ENCODE results near the gene C11orf42.

C11orf42 gene

GRCh38 chr11:6234387-6235107 lies 29.2 kb downstream of the C11orf42 start, which contains the start of gene FHIP1B:
TSS of gene FHIP1B (minus strand) at chr11:6234636. CDS start at chr11:6224516, 10,120 bp downstream.
- DNase-seq: peak; percentile 96
- Histone ChIP-seq H3K36me3 (no peaks in the 10 kb centered on the region), H3K4me3 (ENCODE audit: low read depth, low read length) (peak within 1 kb of the TSS; percentile 86), H3K9me3 (no peaks in the 10 kb centered on the region), H3K4me1 (no peaks in the 10 kb centered on the region), H3K27me3 (no peaks in the 10 kb centered on the region)
- TF ChIP-seq CTCF (IDR thresholded peaks at IDR 0.05; ENCODE audit: low read depth, low read length): no peak

- H3K27me3 ChIP-seq: no peaks in the 10 kb centered on the region
- H3K4me1 ChIP-seq: no peaks in the 10 kb centered on the region
- no peaks in the 10 kb centered on the region for H3K36me3 ChIP-seq
- no peak for DNase-seq
- H3K9me3 ChIP-seq: no peaks in the 10 kb centered on the region
- no peak for TF ChIP-seq CTCF (IDR thresholded peaks at IDR 0.05; ENCODE audit: low read depth, low read length)
- H3K4me3 ChIP-seq (ENCODE audit: low read depth, low read length): no peak overlapping the region
Observed at GRCh38 chr11:6237266-6237665, 31.9 kb downstream of the C11orf42 start.

- no peak for TF ChIP-seq CTCF (IDR thresholded peaks at IDR 0.05; ENCODE audit: low read depth, low read length)
- Histone ChIP-seq H3K4me3 (ENCODE audit: low read depth, low read length) (no peak overlapping the region), H3K27me3 (no peaks in the 10 kb centered on the region)
Observed at GRCh38 chr11:6237761-6238302, 32.5 kb downstream of the C11orf42 start.

GRCh38 chr11:6238902-6239301 lies 33.5 kb downstream of the C11orf42 start, which contains the start of gene CNGA4:
TSS of gene CNGA4 (plus strand) at chr11:6239089. CDS start at chr11:6239207, 118 bp downstream.
- no peak within 1 kb of the TSS for H3K4me3 ChIP-seq (ENCODE audit: low read depth, low read length)
- H3K9me3 ChIP-seq: no peaks in the 10 kb centered on the region
- no peaks in the 10 kb centered on the region for H3K36me3 ChIP-seq
- H3K4me1 ChIP-seq: no peaks in the 10 kb centered on the region
- DNase-seq: no peak
- H3K27me3 ChIP-seq: no peaks in the 10 kb centered on the region
- no peak for TF ChIP-seq CTCF (IDR thresholded peaks at IDR 0.05; ENCODE audit: low read depth, low read length)

More at GRCh38 chr11:6237761-6238302, 32.5 kb downstream of the C11orf42 start:
- Histone ChIP-seq H3K4me1 (no peaks in the 10 kb centered on the region), H3K9me3 (no peaks in the 10 kb centered on the region), H3K36me3 (no peaks in the 10 kb centered on the region)
- no peak for DNase-seq

GRCh38 chr11:6240139-6240538 lies 34.8 kb downstream of the C11orf42 start:
- no peak for TF ChIP-seq CTCF (IDR thresholded peaks at IDR 0.05; ENCODE audit: low read depth, low read length)
- Histone ChIP-seq H3K4me3 (ENCODE audit: low read depth, low read length) (no peak overlapping the region), H3K27me3 (no peaks in the 10 kb centered on the region), H3K4me1 (no peaks in the 10 kb centered on the region), H3K9me3 (no peaks in the 10 kb centered on the region), H3K36me3 (no peaks in the 10 kb centered on the region)
- no peak for DNase-seq

GRCh38 chr11:6240781-6241180 lies 35.4 kb downstream of the C11orf42 start:
- H3K9me3 ChIP-seq: no peaks in the 10 kb centered on the region
- no peaks in the 10 kb centered on the region for H3K36me3 ChIP-seq
- no peaks in the 10 kb centered on the region for H3K27me3 ChIP-seq
- no peak for TF ChIP-seq CTCF (IDR thresholded peaks at IDR 0.05; ENCODE audit: low read depth, low read length)
- no peaks in the 10 kb centered on the region for H3K4me1 ChIP-seq
- no peak for DNase-seq
- no peak overlapping the region for H3K4me3 ChIP-seq (ENCODE audit: low read depth, low read length)

Data from BE2C (cell line).